Astrocyte (in vitro differentiated cells and primary cell): Measurements from ENCODE around the gene ABO. TPM values are rescaled to one million over a fixed set of nuclear protein-coding genes. Genes with fewer than 3 reads are reported as not detected.
"Not testable (repeated sequence)": the region's sequence is repeated elsewhere in the genome, so short reads cannot be mapped to it uniquely, and the experiment has no call there.

Experiments used
- DNase-seq: peaks from one replicate; pipeline ENCODE4 v3.0.0-alpha.2; 2010; ENCODE audit warnings: low read depth
- FAIRE-seq: peaks from 2 replicates; lab custom pipeline; 2011; peaks lifted over from hg19 to GRCh38; lab: Jason Lieb, UNC
- H2AFZ ChIP-seq: 2 replicates; pipeline ENCODE4 v1.6.0; 2012; ENCODE audit warnings: low read depth, low read length, inconsistent platforms
- H3K27ac ChIP-seq: 2 replicates; pipeline ENCODE4 v1.5.1; 2011; ENCODE audit warnings: low read depth, low read length, inconsistent platforms
- H3K27me3 ChIP-seq: 2 replicates; pipeline ENCODE4 v1.6.0; 2011; ENCODE audit warnings: low read length, inconsistent platforms; ENCODE audit not compliant: insufficient read depth
- H3K36me3 ChIP-seq: 2 replicates; pipeline ENCODE4 v1.5.1; 2011; ENCODE audit warnings: low read length, inconsistent platforms; ENCODE audit not compliant: insufficient read depth
- H3K4me1 ChIP-seq: 2 replicates; pipeline ENCODE4 v1.5.1; 2011; ENCODE audit warnings: low read length, inconsistent platforms; ENCODE audit not compliant: insufficient read depth
- H3K4me2 ChIP-seq: 2 replicates; pipeline ENCODE4 v1.6.0; 2012; ENCODE audit warnings: low read length, inconsistent platforms
- H3K4me3 ChIP-seq: 2 replicates; pipeline ENCODE4 v1.5.1; 2011; ENCODE audit warnings: low read depth, mild to moderate bottlenecking, low read length, inconsistent platforms; ENCODE audit not compliant: insufficient read depth
- H3K79me2 ChIP-seq: 2 replicates; pipeline ENCODE4 v1.6.0; 2012; ENCODE audit warnings: mild to moderate bottlenecking, low read length, inconsistent platforms; ENCODE audit not compliant: insufficient read depth
- H3K9ac ChIP-seq: 2 replicates; pipeline ENCODE4 v1.6.0; 2012; ENCODE audit warnings: mild to moderate bottlenecking, low read length, inconsistent platforms
- H3K9me3 ChIP-seq: 2 replicates; pipeline ENCODE4 v1.5.1; 2012; ENCODE audit warnings: low read depth, mild to moderate bottlenecking, low read length, inconsistent platforms; ENCODE audit not compliant: insufficient read depth
- H4K20me1 ChIP-seq: 2 replicates; pipeline ENCODE4 v1.6.0; 2012; ENCODE audit warnings: low read length, inconsistent platforms; ENCODE audit not compliant: insufficient read depth
- H3K27ac Mint-ChIP-seq: one replicate; pipeline ENCODE4 v1.8.0; 2021; ENCODE audit warnings: mild to moderate bottlenecking, mixed read lengths; ENCODE audit not compliant: unreplicated experiment
- H3K27me3 Mint-ChIP-seq: one replicate; pipeline ENCODE4 v1.8.0; 2021; ENCODE audit warnings: low read depth, mixed read lengths; ENCODE audit not compliant: unreplicated experiment
- H3K36me3 Mint-ChIP-seq: one replicate; pipeline ENCODE4 v1.8.0; 2021; ENCODE audit warnings: low read depth, mixed read lengths; ENCODE audit not compliant: unreplicated experiment
- H3K4me1 Mint-ChIP-seq: one replicate; pipeline ENCODE4 v1.8.0; 2021; ENCODE audit warnings: low read depth, mixed read lengths; ENCODE audit not compliant: unreplicated experiment
- H3K4me3 Mint-ChIP-seq: one replicate; pipeline ENCODE4 v1.8.0; 2021; ENCODE audit warnings: mild to moderate bottlenecking, moderate library complexity, mixed read lengths; ENCODE audit not compliant: unreplicated experiment
- H3K9me3 Mint-ChIP-seq: one replicate; pipeline ENCODE4 v1.8.0; 2021; ENCODE audit warnings: mild to moderate bottlenecking, mixed read lengths; ENCODE audit not compliant: unreplicated experiment
- EZH2 ChIP-seq: IDR thresholded peaks from 2 replicates; pipeline ENCODE4 v1.6.1; 2012; ENCODE audit warnings: mild to moderate bottlenecking, low read length, inconsistent platforms; ENCODE audit not compliant: insufficient read depth
- total RNA-seq: library from RNA; stranded (reverse); gene quantifications from 2 replicates; pipeline ENCODE4 v1.2.1, GENCODE V29; 2021
- TF ChIP-seq, protein P1 (sequence below): IDR thresholded peaks from 2 replicates; pipeline ENCODE4 v1.5.1; 2011; ENCODE audit warnings: low read depth, mild to moderate bottlenecking, inconsistent platforms, low read length, moderate library complexity; ENCODE audit not compliant: insufficient read depth

Gene ABO
- total RNA-seq, 1 donor from 2014 or later = not detected

DNA sequence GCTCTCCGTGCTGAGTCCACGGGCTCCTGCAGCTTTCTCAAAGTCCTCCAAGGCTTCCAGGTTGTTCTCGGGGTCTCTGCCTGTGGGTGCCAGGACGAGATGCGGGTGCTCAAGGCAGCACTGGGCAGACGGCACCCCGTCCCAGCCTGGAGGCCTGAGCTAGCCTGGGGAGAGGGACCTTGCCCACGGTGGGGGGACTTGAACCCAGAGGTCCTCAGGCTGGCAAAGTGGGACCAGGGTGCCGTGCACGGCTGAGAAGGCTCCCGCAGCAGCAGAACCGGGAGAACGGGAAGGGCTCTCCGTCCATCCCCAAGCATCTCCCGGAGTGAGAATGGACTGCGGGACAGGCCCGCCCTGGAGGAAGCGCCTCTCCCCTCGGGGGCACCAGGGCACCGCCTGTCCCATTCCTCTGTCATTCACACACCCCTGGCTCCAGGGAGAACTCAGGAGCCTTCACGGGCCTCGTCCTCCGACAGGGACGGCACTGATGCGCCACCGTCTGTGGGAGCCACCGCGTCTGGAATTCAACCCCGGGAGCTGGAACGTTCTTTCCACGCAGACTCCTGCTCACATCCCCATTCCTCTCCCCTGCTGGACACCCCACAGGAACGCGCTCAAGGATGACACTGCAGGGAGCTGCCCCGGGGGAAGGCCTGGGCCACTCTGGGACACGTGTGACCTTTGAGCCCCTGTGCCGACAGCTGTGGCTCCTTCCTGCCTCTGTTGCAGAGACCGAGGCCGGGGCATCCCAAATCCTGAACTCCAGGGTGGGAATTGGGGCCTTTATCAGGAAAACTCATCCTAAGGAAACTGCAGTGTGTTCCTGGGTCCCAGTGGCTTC lies 49.6 kb downstream of the ABO start:
- no peaks in the 10 kb centered on the region for H3K36me3 Mint-ChIP-seq
- H4K20me1 ChIP-seq = no peaks in the 10 kb centered on the region
- no peaks in the 10 kb centered on the region for H3K27me3 ChIP-seq
- H3K79me2 ChIP-seq = no peaks in the 10 kb centered on the region
- TF ChIP-seq, protein P1, sequence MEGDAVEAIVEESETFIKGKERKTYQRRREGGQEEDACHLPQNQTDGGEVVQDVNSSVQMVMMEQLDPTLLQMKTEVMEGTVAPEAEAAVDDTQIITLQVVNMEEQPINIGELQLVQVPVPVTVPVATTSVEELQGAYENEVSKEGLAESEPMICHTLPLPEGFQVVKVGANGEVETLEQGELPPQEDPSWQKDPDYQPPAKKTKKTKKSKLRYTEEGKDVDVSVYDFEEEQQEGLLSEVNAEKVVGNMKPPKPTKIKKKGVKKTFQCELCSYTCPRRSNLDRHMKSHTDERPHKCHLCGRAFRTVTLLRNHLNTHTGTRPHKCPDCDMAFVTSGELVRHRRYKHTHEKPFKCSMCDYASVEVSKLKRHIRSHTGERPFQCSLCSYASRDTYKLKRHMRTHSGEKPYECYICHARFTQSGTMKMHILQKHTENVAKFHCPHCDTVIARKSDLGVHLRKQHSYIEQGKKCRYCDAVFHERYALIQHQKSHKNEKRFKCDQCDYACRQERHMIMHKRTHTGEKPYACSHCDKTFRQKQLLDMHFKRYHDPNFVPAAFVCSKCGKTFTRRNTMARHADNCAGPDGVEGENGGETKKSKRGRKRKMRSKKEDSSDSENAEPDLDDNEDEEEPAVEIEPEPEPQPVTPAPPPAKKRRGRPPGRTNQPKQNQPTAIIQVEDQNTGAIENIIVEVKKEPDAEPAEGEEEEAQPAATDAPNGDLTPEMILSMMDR = no peak
- no peak for TF ChIP-seq EZH2
- no peak overlapping the region for H3K27ac ChIP-seq
- no peaks in the 10 kb centered on the region for H3K4me1 Mint-ChIP-seq
- no peak overlapping the region for H3K4me3 ChIP-seq
- DNase-seq = no peak
- H3K9ac ChIP-seq = no peak overlapping the region
- H2AFZ ChIP-seq = no peak overlapping the region
- H3K4me2 ChIP-seq = no peak overlapping the region
- FAIRE-seq = no peak
- H3K4me3 Mint-ChIP-seq = no peak overlapping the region
- no peaks in the 10 kb centered on the region for H3K4me1 ChIP-seq
- peaks cover 35% of the 10 kb centered on the region for H3K27me3 Mint-ChIP-seq
- peaks cover 5% of the 10 kb centered on the region for H3K9me3 Mint-ChIP-seq
- no peak overlapping the region for H3K27ac Mint-ChIP-seq
- no peaks in the 10 kb centered on the region for H3K36me3 ChIP-seq
- H3K9me3 ChIP-seq = no peaks in the 10 kb centered on the region

DNA sequence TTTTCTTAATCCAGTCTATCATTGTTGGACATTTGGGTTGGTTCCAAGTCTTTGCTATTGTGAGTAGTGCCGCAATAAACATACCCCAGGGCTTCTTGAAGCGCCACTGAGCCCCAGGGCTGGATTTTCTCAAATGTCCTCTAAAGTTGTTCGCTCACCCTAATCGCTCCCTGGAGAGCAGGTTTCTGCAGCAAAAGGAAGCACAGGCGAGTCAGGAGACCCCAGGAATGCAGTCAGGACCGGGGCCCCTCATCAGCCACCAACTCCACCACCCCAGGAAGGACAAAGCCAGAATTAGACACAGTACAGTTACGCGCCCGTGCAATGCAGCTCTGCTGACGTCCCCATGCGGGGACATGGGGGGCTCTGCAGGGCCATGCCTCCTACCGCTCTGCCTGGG lies 50.2 kb downstream of the ABO start:
- H3K27ac ChIP-seq = no peak overlapping the region
- no peaks in the 10 kb centered on the region for H3K4me1 Mint-ChIP-seq
- TF ChIP-seq, protein P1 = no peak
- TF ChIP-seq EZH2 = no peak
- H3K4me2 ChIP-seq = no peak overlapping the region
- H3K9me3 Mint-ChIP-seq = peaks cover 8% of the 10 kb centered on the region
- H4K20me1 ChIP-seq = no peaks in the 10 kb centered on the region
- no peaks in the 10 kb centered on the region for H3K4me1 ChIP-seq
- FAIRE-seq (no peak), DNase-seq (no peak)
- H3K36me3 ChIP-seq = no peaks in the 10 kb centered on the region
- H3K36me3 Mint-ChIP-seq = no peaks in the 10 kb centered on the region
- H3K79me2 ChIP-seq = no peaks in the 10 kb centered on the region
- H2AFZ ChIP-seq = no peak overlapping the region
- no peak overlapping the region for H3K4me3 ChIP-seq
- H3K27ac Mint-ChIP-seq = no peak overlapping the region
- H3K27me3 ChIP-seq = no peaks in the 10 kb centered on the region
- H3K9ac ChIP-seq = no peak overlapping the region
- no peaks in the 10 kb centered on the region for H3K9me3 ChIP-seq
- no peak overlapping the region for H3K4me3 Mint-ChIP-seq
- peaks cover 35% of the 10 kb centered on the region for H3K27me3 Mint-ChIP-seq

DNA sequence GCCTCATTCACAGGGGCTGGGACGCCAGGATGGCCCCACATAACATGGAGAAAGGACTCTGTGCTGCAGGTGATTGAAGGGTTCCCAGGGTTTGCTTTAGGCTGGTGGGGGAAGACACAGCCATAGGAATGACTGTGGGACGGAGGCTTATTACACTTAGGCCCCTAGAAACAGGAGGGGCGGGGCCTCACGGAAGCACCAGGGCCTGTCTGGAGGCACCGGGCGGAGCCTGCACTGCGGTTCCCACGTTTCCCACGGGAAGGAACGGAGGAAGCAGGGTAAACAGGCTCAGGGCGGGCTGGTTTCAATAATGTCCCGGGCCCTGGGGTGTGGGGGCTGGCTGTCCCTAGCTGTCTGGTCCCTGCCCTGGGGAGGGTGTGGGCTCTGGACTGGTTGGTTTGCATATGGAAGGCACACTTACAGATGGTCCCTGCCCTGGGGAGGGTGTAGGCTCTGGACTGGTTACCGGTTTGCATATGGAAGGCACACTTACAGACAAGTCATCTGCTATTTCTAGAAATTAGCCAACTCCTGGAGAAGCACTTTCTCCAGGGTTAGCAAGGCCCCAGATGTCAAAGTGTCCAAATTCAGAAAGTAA lies 51.7 kb downstream of the ABO start:
- H3K9ac ChIP-seq, H3K27me3 ChIP-seq, H3K36me3 ChIP-seq, H2AFZ ChIP-seq, H3K4me3 Mint-ChIP-seq, H3K4me1 Mint-ChIP-seq, H3K4me3 ChIP-seq, H3K27ac ChIP-seq, H3K4me1 ChIP-seq, H4K20me1 ChIP-seq, FAIRE-seq, H3K79me2 ChIP-seq, H3K27ac Mint-ChIP-seq, H3K4me2 ChIP-seq, H3K36me3 Mint-ChIP-seq, DNase-seq, H3K9me3 ChIP-seq: not testable (repeated sequence)
- Mint-ChIP-seq H3K9me3 (peaks cover 13% of the 10 kb centered on the region), H3K27me3 (peaks cover 45% of the 10 kb centered on the region)

DNA sequence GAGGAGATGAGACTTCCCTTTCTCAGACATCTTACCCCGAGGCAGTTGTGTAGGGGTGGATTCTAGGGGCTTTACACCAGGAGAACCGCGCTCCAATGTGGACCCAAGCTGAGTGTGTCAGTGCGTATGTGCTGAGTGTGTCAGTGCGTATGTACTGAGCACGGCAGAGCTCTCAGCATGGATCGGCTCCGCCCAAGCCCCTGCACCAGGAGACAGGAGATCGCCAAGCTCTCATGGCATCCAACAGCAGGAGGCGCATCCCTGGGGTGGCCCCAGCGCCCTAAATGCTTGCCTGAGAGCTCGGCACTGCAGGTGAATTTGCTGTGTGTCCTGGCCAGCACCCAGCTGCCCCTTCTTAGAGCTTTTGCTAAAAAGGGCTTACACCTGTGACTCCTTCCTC lies 53.0 kb downstream of the ABO start:
- not testable (repeated sequence) for FAIRE-seq, H3K4me1 ChIP-seq, H3K4me1 Mint-ChIP-seq, H3K27me3 ChIP-seq, H4K20me1 ChIP-seq, H3K27ac ChIP-seq, H2AFZ ChIP-seq, H3K4me3 Mint-ChIP-seq, H3K36me3 Mint-ChIP-seq, H3K4me3 ChIP-seq, H3K79me2 ChIP-seq, H3K9me3 ChIP-seq, H3K4me2 ChIP-seq, H3K36me3 ChIP-seq, H3K27ac Mint-ChIP-seq, DNase-seq, H3K9ac ChIP-seq
- peaks cover 13% of the 10 kb centered on the region for H3K9me3 Mint-ChIP-seq
- peaks cover 57% of the 10 kb centered on the region for H3K27me3 Mint-ChIP-seq
